Motor neuron (in vitro differentiated cells): Measurements from ENCODE around the gene GUCA2B. TPM values are rescaled to one million over a fixed set of nuclear protein-coding genes. Genes with fewer than 3 reads are reported as not detected.
A peak's percentile ranks its signal among the peaks of the same experiment; 100 is the strongest.

Source experiments
- ATAC-seq, 8 experiments: fragments of 200-7000 bp; cut with Tn5 transposase; replicated peaks in 6 of 8; 2 replicates each; pipeline ENCODE4 v1.8.0; 2021; ENCODE audit warnings: mild to moderate bottlenecking in 8 of 8, moderate library complexity in 8 of 8
- H3K27ac ChIP-seq, 2 donors: fragments of 250-450 bp; sonication (Bioruptor Pico); 2 replicates each; pipeline ENCODE4 v1.9.0; 2021; ENCODE audit warnings: antibody characterized with exemption in 2 of 2, mild to moderate bottlenecking in 2 of 2, moderate library complexity in 1 of 2
- H3K4me1 ChIP-seq, 2 donors: fragments of 250-450 bp; sonication (Bioruptor Pico); replicated peaks in 1 of 2; 2 replicates each; pipeline ENCODE4 v1.6.1; 2021; ENCODE audit warnings: antibody characterized with exemption in 2 of 2, mild to moderate bottlenecking in 2 of 2, moderate library complexity in 1 of 2
- H3K4me3 ChIP-seq, 5 donors: fragments of 250-450 bp; sonication (Bioruptor Pico); 2 replicates each; pipeline ENCODE4 v1.9.0; 2021; ENCODE audit warnings: antibody characterized with exemption in 5 of 5, mild to moderate bottlenecking in 5 of 5, moderate library complexity in 4 of 5
- WGBS, 10 experiments: fragments of 450-650 bp; shearing (Covaris generic); methylation state at CpG; one replicate each; pipeline ENCODE4 v1.0.0; 2022; 5-methylcytosine and 5-hydroxymethylcytosine counted together
- in situ Hi-C, 9 experiments: fragments of 400-800 bp; cut with MboI; loops; one replicate each; pipeline ENCODE4 v1.15.0; 2021; ENCODE audit warnings: low sequenced_read_pairs in 9 of 9, low pct_unique_long_range_greater_than_20kb in 2 of 9; ENCODE audit not compliant: unreplicated experiment in 9 of 9
- total RNA-seq, 8 experiments: library from RNA; unstranded; fragments of 300-600 nt; gene quantifications; 2 replicates each; pipeline versions ENCODE4 v1.2.3 to v1.2.4, GENCODE V29; 2022

The GUCA2B gene
- total RNA-seq, 8 experiments from 2014 or later, result not detected

GRCh38 chr1:42144711-42145388 is 8.4 kb upstream of the GUCA2B start:
- ATAC-seq, result peak in 1 of 8 experiments; percentile 47
- H3K4me3 ChIP-seq, result no peak overlapping the region
- WGBS, 10 experiments, result 0 to 100% (median 74%) methylated on average over 1 to 7 of the region's 12 CpGs; no CpG with 5 or more reads in 3 of the 10 experiments
- in situ Hi-C loops, result loop anchor here in 2 of 9 experiments (25.0 kb wide), 2 partner anchors 558 to 583 kb away; no protein-coding TSS in a partner anchor
- no peak overlapping the region for H3K27ac ChIP-seq
- no peaks in the 10 kb centered on the region for H3K4me1 ChIP-seq

GRCh38 chr1:42145389-42145716 is 7.9 kb upstream of the GUCA2B start:
- in situ Hi-C loops, result loop anchor here in 2 of 9 experiments (25.0 kb wide), 2 partner anchors 558 to 583 kb away; no protein-coding TSS in a partner anchor
- no peak for ATAC-seq
- Histone ChIP-seq H3K4me3 (no peak overlapping the region), H3K27ac (no peak overlapping the region), H3K4me1 (no peaks in the 10 kb centered on the region)
- WGBS, 10 experiments, result 54 to 94% (median 80%) methylated on average over 1 to 5 of the region's 8 CpGs; no CpG with 5 or more reads in 5 of the 10 experiments

GRCh38 chr1:42145764-42146625 is 7.2 kb upstream of the GUCA2B start:
- Histone ChIP-seq H3K4me1 (no peaks in the 10 kb centered on the region), H3K27ac (no peak overlapping the region), H3K4me3 (no peak overlapping the region)
- peak in 6 of 8 experiments; percentile 11 to 64 (median 23) for ATAC-seq
- in situ Hi-C loops, result loop anchor here in 2 of 9 experiments (25.0 kb wide), 2 partner anchors 559 to 584 kb away; no protein-coding TSS in a partner anchor
- 17 to 100% (median 91%) methylated on average over 1 to 12 of the region's 41 CpGs; no CpG with 5 or more reads in 4 of the 10 experiments for WGBS, 10 experiments

- Histone ChIP-seq H3K4me1 (no peaks in the 10 kb centered on the region), H3K4me3 (no peak overlapping the region), H3K27ac (no peak overlapping the region)
- peak; percentile 35 to 88 (median 56) for ATAC-seq
- 32 to 63% (median 47%) methylated on average over 2 to 8 of the region's 19 CpGs; no CpG with 5 or more reads in 6 of the 10 experiments for WGBS, 10 experiments
- in situ Hi-C loops, result loop anchor here in 2 of 9 experiments (25.0 kb wide), 2 partner anchors 559 to 584 kb away; no protein-coding TSS in a partner anchor
Measured at GRCh38 chr1:42146626-42147320, 6.4 kb upstream of the GUCA2B start.

GRCh38 chr1:42148166-42148565 is 5.0 kb upstream of the GUCA2B start:
- in situ Hi-C loops, result loop anchor here in 2 of 9 experiments (25.0 kb wide), 2 partner anchors 561 to 586 kb away; no protein-coding TSS in a partner anchor
- WGBS, 10 experiments, result 0 to 82% (median 43%) methylated on average over 1 of the region's 1 CpG; no CpG with 5 or more reads in 4 of the 10 experiments
- H3K4me3 ChIP-seq, result no peak overlapping the region
- no peak for ATAC-seq
- H3K4me1 ChIP-seq, result no peaks in the 10 kb centered on the region
- no peak overlapping the region for H3K27ac ChIP-seq

GRCh38 chr1:42150651-42151050 is 2.6 kb upstream of the GUCA2B start:
- no peak overlapping the region for H3K27ac ChIP-seq
- WGBS, 10 experiments, result 0 to 100% (median 92%) methylated on average over 1 to 5 of the region's 5 CpGs; no CpG with 5 or more reads in 5 of the 10 experiments
- no peak for ATAC-seq
- no peak overlapping the region for H3K4me3 ChIP-seq
- in situ Hi-C loops, result loop anchor here in 2 of 9 experiments (25.0 kb wide), 1 partner anchor 563 kb away; no protein-coding TSS in a partner anchor
- H3K4me1 ChIP-seq, result no peaks in the 10 kb centered on the region

- H3K4me3 ChIP-seq, result no peak overlapping the region
- H3K4me1 ChIP-seq, result no peaks in the 10 kb centered on the region
- ATAC-seq, result no peak
- 60 to 93% (median 80%) methylated on average over 1 to 3 of the region's 3 CpGs; no CpG with 5 or more reads in 5 of the 10 experiments for WGBS, 10 experiments
- no peak overlapping the region for H3K27ac ChIP-seq
- in situ Hi-C loops, result loop anchor here in 2 of 9 experiments (25.0 kb wide), 1 partner anchor 565 kb away; no protein-coding TSS in a partner anchor
Measured at GRCh38 chr1:42152119-42152518, 1.1 kb upstream of the GUCA2B start.

GRCh38 chr1:42153624-42154023 is 414 bp downstream of the GUCA2B start:
- in situ Hi-C loops, result loop anchor here in 2 of 9 experiments (25.0 kb wide), 1 partner anchor 566 kb away; no protein-coding TSS in a partner anchor
- Histone ChIP-seq H3K4me1 (no peaks in the 10 kb centered on the region), H3K4me3 (no peak overlapping the region), H3K27ac (no peak overlapping the region)
- WGBS, 10 experiments, result 60 to 91% (median 66%) methylated on average over 2 to 3 of the region's 6 CpGs; no CpG with 5 or more reads in 7 of the 10 experiments
- ATAC-seq, result peak in 2 of 8 experiments; percentile 77 to 96

- Histone ChIP-seq H3K4me1 (no peaks in the 10 kb centered on the region), H3K4me3 (no peak overlapping the region), H3K27ac (no peak overlapping the region)
- no peak for ATAC-seq
- in situ Hi-C loops, result loop anchor here in 2 of 9 experiments (25.0 kb wide), 1 partner anchor 567 kb away; no protein-coding TSS in a partner anchor
- 0 to 100% (median 82%) methylated on average over 1 to 9 of the region's 13 CpGs; no CpG with 5 or more reads in 3 of the 10 experiments for WGBS, 10 experiments
Measured at GRCh38 chr1:42154685-42155084, 1.5 kb downstream of the GUCA2B start.

GRCh38 chr1:42155362-42155761 is 2.2 kb downstream of the GUCA2B start:
- Histone ChIP-seq H3K4me1 (no peaks in the 10 kb centered on the region), H3K27ac (no peak overlapping the region), H3K4me3 (no peak overlapping the region)
- no peak for ATAC-seq
- in situ Hi-C loops, result loop anchor here in 2 of 9 experiments (25.0 kb wide), 1 partner anchor 568 kb away; no protein-coding TSS in a partner anchor
- 33 to 87% (median 73%) methylated on average over 1 to 11 of the region's 12 CpGs; no CpG with 5 or more reads in 3 of the 10 experiments for WGBS, 10 experiments

GRCh38 chr1:42157667-42158066 is 4.5 kb downstream of the GUCA2B start:
- peak in 1 of 8 experiments; percentile 14 for ATAC-seq
- H3K4me1 ChIP-seq, result no peaks in the 10 kb centered on the region
- 7 to 80% (median 64%) methylated on average over 1 to 6 of the region's 7 CpGs; no CpG with 5 or more reads in 4 of the 10 experiments for WGBS, 10 experiments
- in situ Hi-C loops, result loop anchor here in 2 of 9 experiments (25.0 kb wide), 1 partner anchor 570 kb away; no protein-coding TSS in a partner anchor
- no peak overlapping the region for H3K4me3 ChIP-seq
- H3K27ac ChIP-seq, result no peak overlapping the region

- Histone ChIP-seq H3K27ac (no peak overlapping the region), H3K4me3 (no peak overlapping the region), H3K4me1 (no peaks in the 10 kb centered on the region)
- 40 to 100% (median 83%) methylated on average over 1 to 2 of the region's 2 CpGs; no CpG with 5 or more reads in 1 of the 10 experiments for WGBS, 10 experiments
- in situ Hi-C loops, result loop anchor here in 2 of 9 experiments (25.0 kb wide), 1 partner anchor 571 kb away; no protein-coding TSS in a partner anchor
- ATAC-seq, result no peak
Measured at GRCh38 chr1:42158189-42158588, 5.0 kb downstream of the GUCA2B start.
